HS-5 (cell line): ENCODE results near the gene ZNF341.
A peak's percentile ranks its signal among the peaks of the same experiment; 100 is the strongest.

Experiments
- DNase-seq: peaks from one replicate; pipeline ENCODE4 v3.0.0-alpha.2; 2012; ENCODE audit warnings: low read depth

The ZNF341 gene

DNA sequence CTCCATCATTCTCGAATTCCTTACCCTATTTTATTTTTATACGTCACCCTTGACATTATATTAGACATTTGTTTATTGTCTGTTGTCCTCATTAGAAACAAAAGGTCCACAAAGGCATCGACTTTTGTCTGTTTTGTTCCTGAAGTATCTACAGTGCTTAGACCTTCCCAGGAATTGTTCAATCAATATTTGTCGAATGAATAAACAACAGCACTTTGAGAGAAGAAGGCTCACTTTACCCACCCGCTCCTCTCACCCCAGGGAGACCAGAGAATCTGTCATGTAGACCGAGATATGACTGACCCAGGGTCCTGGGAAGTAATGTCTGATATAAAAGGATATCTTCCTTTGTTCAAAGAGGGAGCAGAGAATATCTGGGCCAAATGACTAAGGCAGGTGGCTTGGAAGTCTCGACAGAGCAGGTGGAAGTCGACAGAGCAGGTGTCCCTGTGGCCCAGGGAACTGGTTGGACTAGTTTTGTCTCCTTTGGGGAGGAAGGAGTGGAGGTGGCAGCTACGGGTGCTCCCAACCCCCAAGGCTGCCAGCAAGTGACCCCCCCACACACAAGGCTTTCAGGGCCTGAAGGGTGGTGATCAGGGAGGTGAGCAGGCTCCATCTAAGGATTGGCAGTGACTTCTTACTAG lies 64.6 kb downstream of the ZNF341 start:
- no peak for DNase-seq

DNA sequence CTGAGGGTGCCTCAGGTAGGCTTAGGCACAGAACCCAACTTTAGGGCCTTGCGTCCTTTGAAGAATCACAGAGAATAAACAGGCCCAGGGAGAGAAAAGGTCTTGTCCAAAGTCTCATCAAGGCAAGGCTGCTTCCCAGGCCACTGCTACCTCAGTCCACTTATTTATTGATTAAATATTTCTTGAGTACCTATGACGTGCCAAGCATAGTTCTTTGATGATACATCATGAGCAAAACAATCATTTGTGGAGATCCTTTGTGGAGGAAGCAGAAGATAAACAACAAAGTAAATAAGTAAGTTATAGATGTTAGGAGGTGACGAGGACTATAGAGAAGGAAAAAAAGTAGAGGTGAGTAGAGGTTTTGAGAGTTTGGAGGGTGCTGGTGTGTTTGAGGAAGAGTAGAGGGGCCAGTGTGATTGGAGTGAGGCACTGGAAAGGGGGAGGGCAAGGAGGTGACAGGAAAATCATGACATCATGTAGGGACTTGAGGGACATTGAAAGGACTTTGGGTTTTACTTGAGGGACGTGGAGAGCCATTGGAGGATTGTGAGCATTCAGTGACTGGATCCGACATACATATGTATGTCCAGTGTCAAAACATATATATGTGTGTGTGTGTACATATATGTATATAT lies 65.2 kb downstream of the ZNF341 start:
- DNase-seq, result no peak

GRCh38 chr20:33798444-33798843 lies 66.6 kb downstream of the ZNF341 start:
- no peak for DNase-seq

DNA sequence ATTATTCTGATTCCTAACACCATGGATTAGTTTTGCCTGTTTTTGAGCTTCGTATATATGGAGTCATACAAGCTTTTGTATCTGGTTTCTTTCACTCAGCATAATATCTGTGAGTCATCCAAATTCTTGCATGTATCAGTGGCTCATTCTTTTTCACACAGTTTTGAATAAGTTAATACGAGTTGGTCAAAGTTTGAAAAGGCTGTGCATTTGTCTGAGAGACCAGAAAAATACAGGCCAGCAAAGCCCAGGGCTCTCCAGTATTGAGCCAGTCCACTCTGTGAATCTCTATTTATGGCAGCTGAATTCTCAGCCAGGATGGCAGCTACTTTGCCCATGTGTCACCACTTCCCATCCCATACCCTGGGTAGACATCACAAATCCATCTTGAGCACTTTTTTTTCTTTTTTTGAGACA lies 72.1 kb downstream of the ZNF341 start:
- peak; percentile 66 for DNase-seq

- no peak for DNase-seq
These were observed 76.6 kb downstream of the ZNF341 start for GRCh38 chr20:33808388-33808787.

DNA sequence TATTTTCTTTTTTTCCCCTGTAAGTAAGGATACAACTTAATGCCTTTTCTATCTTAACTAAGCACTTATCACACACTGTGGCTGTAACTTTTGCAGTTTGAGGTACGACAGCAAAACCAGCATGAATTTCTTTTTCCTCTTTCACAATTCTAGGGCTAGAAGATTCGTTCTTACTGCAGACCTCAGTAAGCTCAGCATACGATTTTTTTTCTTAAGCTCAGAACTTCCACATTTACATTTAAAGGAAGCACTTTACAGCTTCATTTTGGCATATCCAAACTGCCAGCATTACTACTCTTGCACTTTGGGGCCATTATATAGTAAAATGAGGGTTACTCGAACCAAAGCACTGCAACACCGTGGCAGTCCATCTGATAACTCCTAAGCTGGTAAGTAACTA lies 78.5 kb downstream of the ZNF341 start:
- DNase-seq, result no peak

DNA sequence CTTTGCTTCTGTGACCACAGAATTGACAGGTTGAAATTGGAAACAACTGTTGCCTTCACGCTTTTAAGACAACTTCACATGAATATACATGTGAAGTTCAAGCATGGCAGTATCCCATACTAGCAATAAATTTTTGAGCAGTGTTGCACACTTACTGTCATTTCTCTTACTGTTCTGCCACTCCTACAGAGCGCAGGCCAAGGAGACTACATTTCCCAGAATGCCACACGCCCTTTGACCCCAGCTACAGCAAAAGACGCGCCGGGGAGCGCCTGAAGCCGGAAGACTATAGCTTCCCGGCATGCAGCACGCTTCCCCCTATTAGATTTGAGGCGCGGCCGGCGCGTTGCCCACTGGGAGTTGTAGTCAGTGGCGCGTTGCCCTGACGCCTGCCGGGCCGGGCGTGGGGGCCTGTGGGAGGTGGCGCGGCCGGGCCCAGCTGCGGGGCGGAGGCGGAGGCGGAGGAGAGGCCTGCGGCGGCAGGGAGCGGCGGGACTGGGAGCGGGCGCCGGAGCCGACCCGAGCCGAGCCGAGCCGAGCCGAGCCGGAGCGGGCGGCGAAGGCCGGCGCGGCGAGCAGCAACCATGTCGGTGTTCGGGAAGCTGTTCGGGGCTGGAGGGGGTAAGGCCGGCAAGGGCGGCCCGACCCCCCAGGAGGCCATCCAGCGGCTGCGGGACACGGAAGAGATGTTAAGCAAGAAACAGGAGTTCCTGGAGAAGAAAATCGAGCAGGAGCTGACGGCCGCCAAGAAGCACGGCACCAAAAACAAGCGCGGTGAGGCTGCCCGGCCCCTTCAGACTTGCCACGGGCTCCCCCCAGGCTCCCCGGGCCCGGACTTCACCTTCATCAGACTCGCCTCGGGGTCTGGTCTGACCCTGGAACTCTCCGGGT lies 79.3 kb downstream of the ZNF341 start, which contains the start of gene CHMP4B:
CHMP4B (plus strand) TSS at position 464 of the 891 bp plus-strand sequence; CDS start at position 585, 121 bp downstream.
- DNase-seq, result peak; percentile 90

GRCh38 chr20:33811776-33812151 lies 80.0 kb downstream of the ZNF341 start:
- DNase-seq, result no peak

DNA sequence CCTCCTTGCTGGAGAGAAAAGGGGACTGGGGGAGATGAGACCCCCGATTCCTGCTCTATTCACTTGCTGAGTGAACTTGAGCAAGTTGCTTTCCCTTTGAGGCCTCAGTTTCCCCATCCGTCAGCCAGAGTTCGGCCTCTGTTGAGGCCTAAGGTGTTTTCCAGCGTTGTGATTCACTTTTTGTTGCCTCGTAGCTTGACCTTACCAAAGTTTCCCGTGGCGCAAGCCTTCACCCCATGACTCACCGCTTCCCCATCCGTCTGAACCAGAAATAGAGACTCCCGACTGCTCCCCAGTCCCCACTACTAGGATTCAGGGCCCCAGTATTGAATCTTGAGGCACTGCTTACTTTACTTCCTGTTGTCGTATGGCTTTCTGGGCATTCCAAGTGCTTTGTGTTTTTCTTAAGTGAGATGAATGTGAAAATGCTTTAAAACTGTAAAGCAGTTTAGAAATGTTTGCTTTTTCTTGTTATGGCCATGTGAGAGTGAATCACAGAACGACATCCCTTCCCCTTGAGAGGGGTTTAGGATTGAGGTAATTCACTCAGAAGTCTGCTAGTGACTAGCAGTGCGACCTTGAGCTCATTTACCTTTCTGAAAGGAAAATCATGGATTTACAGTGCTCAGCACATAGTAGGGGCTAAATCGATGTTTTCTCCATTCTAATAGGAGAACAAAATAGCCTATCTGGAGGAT lies 80.5 kb downstream of the ZNF341 start:
- peak; percentile 78 for DNase-seq

GRCh38 chr20:33812908-33813462 lies 81.2 kb downstream of the ZNF341 start:
- DNase-seq, result no peak

- no peak for DNase-seq
These were observed 82.5 kb downstream of the ZNF341 start for GRCh38 chr20:33814238-33814712.

DNA sequence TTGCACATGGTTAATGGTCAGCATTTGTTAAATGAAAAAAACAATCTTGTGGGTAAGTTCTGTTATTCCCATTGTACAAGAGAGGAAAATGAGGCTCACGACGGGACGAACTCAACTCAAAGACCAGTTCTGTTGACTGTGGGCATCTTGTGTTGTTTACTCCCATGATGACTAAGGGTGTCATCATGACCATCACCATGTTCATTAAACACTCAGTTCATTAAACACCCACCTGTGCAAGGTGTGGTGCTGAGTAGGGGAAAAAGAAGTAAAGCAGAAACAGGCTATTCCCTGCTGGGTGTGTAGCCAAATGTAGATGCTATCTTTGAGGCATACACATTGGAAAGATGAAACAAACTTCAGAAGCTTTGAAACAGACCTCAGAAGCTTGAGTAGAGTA lies 83.9 kb downstream of the ZNF341 start:
- no peak for DNase-seq

GRCh38 chr20:33816191-33816590 lies 84.4 kb downstream of the ZNF341 start:
- DNase-seq, result no peak

- DNase-seq, result no peak
These were observed 85.6 kb downstream of the ZNF341 start for GRCh38 chr20:33817411-33817810.

- no peak for DNase-seq
These were observed 87.7 kb downstream of the ZNF341 start for GRCh38 chr20:33819456-33819855.

GRCh38 chr20:33820362-33820761 lies 88.6 kb downstream of the ZNF341 start:
- no peak for DNase-seq

GRCh38 chr20:33821270-33821836 lies 89.6 kb downstream of the ZNF341 start:
- DNase-seq, result no peak

DNA sequence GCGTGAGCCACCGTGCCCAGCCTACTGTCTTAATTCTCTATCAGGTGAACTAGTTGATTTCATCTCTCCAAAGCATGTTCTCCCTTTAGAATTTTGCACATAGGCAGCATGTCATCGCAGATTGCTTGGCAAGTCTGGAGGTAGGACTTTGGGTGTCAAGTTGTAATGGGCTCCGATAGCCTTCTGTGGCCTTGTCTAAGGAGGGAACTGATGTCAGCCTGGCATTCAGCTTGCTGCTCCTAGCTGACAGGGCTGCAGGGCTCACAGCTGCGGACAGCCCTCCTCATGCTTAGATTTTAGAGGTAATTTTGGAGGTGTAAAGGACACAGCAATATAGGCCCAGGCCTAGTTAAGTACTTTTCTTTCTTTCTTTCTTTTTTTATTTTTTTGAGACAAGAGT lies 90.6 kb downstream of the ZNF341 start:
- no peak for DNase-seq

GRCh38 chr20:33822991-33823390 lies 91.2 kb downstream of the ZNF341 start:
- no peak for DNase-seq

GRCh38 chr20:33824852-33825251 lies 93.1 kb downstream of the ZNF341 start:
- no peak for DNase-seq
